Activated T-helper 17 cell treated with anti-CD3 and anti-CD28 coated beads, Interleukin-2, amount 50 U/mL, for 72 hours (primary cell): ENCODE measurements around the gene G2E3. TPM values are rescaled to one million over a fixed set of nuclear protein-coding genes. Genes with fewer than 3 reads are reported as not detected.
A peak's percentile ranks its signal among the peaks of the same experiment; 100 is the strongest.
"Not testable (repeated sequence)": the region's sequence is repeated elsewhere in the genome, so short reads cannot be mapped to it uniquely, and the experiment has no call there.

Experiments
- ATAC-seq: fragments of 150-1000 bp; cut with Tn5 transposase; replicated peaks from 2 replicates; pipeline ENCODE4 v1.10.0; 2021; ENCODE audit warnings: mild to moderate bottlenecking, moderate library complexity
- H3K27ac Mint-ChIP-seq: one replicate; pipeline ENCODE4 v1.8.0; 2022; ENCODE audit warnings: mixed read lengths
- H3K27me3 Mint-ChIP-seq: one replicate; pipeline ENCODE4 v1.8.0; 2022; ENCODE audit warnings: mixed read lengths
- H3K36me3 Mint-ChIP-seq: one replicate; pipeline ENCODE4 v1.8.0; 2022; ENCODE audit warnings: low read depth, mild to moderate bottlenecking, mixed read lengths
- H3K4me1 Mint-ChIP-seq: one replicate; pipeline ENCODE4 v1.8.0; 2022; ENCODE audit warnings: mixed read lengths
- H3K4me3 Mint-ChIP-seq: one replicate; pipeline ENCODE4 v1.8.0; 2022; ENCODE audit warnings: mild to moderate bottlenecking, mixed read lengths
- H3K9me3 Mint-ChIP-seq: one replicate; pipeline ENCODE4 v1.8.0; 2022; ENCODE audit warnings: mixed read lengths
- total RNA-seq, 2 donors: library from RNA; stranded (reverse); gene quantifications; one replicate each; pipeline ENCODE4 v1.2.3, GENCODE V29; 2022

G2E3 gene
- total RNA-seq, 2 donors from 2014 or later = 30.0 to 40.5 TPM

DNA sequence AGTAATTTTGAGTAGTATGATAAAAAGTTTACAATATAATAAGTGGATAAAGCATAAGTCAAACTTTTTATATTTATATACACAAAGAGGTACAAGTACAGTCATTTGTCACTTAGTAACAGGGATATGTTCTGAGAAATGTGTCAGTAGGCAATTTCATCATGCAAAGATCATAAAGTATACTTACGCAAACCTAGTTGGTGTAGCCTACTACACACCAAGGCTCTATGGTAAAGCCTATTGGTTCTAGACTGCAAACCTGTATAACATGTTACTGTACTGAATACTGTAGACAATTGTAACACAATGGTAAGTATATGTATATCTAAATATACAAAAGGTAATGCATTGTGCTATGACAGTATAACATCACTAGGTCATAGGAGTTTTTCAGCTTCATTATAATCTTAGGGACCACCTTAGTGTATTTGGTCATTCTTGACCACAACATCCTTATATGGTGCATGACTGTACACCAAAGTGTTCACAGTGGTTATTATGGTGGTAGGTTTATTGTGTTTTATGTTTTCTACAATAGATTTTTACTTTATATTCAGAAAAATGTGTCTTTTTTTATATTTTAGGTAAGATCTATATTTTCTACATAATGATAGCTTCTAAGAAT, 48.3 kb downstream of the G2E3 start:
- Mint-ChIP-seq H3K9me3 (no peaks in the 10 kb centered on the region), H3K27ac (no peak overlapping the region), H3K4me3 (no peak overlapping the region), H3K36me3 (peaks cover 72% of the 10 kb centered on the region), H3K27me3 (no peaks in the 10 kb centered on the region), H3K4me1 (no peaks in the 10 kb centered on the region)
- ATAC-seq = no peak

DNA sequence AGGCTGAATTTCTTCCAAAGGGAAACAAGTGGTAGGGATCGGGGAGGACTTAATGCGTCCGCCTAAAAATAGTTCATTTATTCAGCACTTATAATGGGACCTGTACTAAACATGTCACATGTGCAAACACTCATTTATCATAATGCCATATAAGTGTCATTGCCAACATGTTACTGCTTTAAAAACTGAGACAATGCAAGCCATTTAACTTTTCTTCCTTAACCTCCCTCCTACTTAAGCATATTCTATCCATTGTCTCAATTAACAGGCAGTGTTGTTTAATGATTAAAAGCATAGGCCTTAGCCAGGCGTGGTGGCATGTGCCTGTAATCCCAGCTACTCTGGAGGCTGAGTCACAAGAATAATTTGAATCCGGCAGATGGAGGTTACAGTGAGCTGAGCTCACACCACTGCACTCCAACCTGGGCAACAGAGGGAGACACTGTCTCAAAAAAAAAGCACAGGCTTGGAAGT, 49.6 kb downstream of the G2E3 start:
- H3K27me3 Mint-ChIP-seq = no peaks in the 10 kb centered on the region
- H3K36me3 Mint-ChIP-seq = peaks cover 68% of the 10 kb centered on the region
- no peaks in the 10 kb centered on the region for H3K4me1 Mint-ChIP-seq
- peak overlapping the region; percentile 18 for H3K27ac Mint-ChIP-seq
- no peak overlapping the region for H3K4me3 Mint-ChIP-seq
- H3K9me3 Mint-ChIP-seq = no peaks in the 10 kb centered on the region
- ATAC-seq = no peak

DNA sequence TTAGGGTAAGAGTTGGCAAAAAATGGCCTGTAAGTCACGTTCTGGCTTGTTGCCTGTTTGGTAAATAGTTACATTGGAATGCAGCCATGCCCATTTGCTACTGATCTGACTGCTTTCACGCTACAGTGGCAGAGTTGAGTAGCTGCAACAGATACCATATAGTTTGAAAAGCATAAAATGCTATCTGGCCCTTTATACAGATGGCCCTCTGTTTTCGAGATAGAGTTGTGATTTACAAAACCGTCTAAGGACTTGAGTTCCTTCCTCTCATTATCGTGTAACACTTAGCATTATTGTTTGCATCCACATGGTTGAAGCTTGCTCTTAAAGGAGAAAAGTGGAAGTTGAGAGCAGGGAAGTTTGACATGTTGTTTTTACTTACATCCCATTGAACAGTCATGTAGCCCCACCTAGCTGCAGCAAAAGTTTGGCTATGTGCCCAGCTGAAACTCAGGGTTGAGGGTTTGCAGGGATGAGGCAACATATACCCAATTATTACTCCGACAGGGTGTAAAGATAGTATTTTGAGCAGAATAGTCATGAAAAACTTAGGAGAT, 51.9 kb downstream of the G2E3 start:
- peaks cover 55% of the 10 kb centered on the region for H3K36me3 Mint-ChIP-seq
- no peak for ATAC-seq
- H3K4me3 Mint-ChIP-seq = no peak overlapping the region
- H3K4me1 Mint-ChIP-seq = no peaks in the 10 kb centered on the region
- H3K27ac Mint-ChIP-seq = no peak overlapping the region
- H3K27me3 Mint-ChIP-seq = no peaks in the 10 kb centered on the region
- H3K9me3 Mint-ChIP-seq = no peaks in the 10 kb centered on the region

GRCh38 chr14:30614155-30614554, 55.2 kb downstream of the G2E3 start:
- no peak for ATAC-seq
- Mint-ChIP-seq H3K4me3 (no peak overlapping the region), H3K4me1 (no peaks in the 10 kb centered on the region), H3K27ac (no peak overlapping the region), H3K36me3 (peaks cover 43% of the 10 kb centered on the region), H3K9me3 (no peaks in the 10 kb centered on the region), H3K27me3 (no peaks in the 10 kb centered on the region)

DNA sequence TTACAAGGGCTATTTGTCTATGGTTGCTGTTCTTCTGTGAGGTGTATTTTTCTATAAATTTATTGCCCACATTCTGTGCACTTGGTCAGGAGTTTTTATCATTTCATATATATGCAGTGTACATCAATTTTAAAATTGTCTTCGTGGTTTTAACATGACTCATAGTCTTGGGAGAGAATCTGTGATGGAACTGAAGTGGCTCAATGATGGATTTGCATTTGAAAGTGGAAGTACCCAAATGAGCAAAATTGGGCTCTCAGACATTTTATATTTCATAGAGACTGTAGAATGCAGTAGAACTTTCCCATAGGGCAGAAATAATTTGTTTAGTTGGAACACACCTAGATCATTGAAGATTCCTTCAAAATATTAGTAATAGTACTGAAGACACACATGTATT, 61.2 kb downstream of the G2E3 start:
- H3K9me3 Mint-ChIP-seq = no peaks in the 10 kb centered on the region
- ATAC-seq = peak; percentile 49
- peaks cover 36% of the 10 kb centered on the region for H3K36me3 Mint-ChIP-seq
- H3K4me1 Mint-ChIP-seq = peaks cover 19% of the 10 kb centered on the region
- H3K4me3 Mint-ChIP-seq = peak overlapping the region; percentile 92
- H3K27me3 Mint-ChIP-seq = no peaks in the 10 kb centered on the region
- peak overlapping the region; percentile 73 for H3K27ac Mint-ChIP-seq

DNA sequence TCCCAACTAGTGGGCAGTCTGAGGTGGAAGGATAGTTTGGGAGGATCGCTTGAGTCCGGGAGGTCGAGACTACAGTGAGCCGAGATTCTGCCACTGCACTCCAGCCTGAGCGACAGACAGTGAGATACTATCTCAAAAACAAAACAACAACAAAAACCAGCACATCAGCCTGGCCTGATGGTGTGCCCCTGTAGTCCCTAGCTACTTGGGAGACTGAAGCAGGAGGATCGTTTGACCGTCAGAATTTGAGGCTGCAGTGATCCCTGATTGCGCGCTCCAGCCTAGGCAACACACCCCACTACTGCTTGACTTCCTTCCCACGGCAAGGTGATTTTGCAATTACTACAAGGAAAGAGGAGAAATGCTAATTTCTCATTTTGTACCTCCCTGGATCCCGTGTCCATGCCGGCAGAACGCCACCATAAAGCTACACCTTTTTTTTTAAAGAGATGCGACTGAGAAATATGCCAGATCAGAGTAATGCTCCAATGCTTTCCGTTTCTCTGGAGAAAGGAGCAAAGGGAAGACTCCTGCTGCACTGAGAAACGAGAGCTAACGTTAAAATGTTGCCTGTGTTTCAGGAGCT, 62.5 kb downstream of the G2E3 start:
- peaks cover 25% of the 10 kb centered on the region for H3K36me3 Mint-ChIP-seq
- H3K27me3 Mint-ChIP-seq = no peaks in the 10 kb centered on the region
- no peaks in the 10 kb centered on the region for H3K9me3 Mint-ChIP-seq
- H3K27ac Mint-ChIP-seq = peak overlapping the region; percentile 93
- ATAC-seq = peak; percentile 6
- peak overlapping the region; percentile 92 for H3K4me3 Mint-ChIP-seq
- H3K4me1 Mint-ChIP-seq = peaks cover 19% of the 10 kb centered on the region

DNA sequence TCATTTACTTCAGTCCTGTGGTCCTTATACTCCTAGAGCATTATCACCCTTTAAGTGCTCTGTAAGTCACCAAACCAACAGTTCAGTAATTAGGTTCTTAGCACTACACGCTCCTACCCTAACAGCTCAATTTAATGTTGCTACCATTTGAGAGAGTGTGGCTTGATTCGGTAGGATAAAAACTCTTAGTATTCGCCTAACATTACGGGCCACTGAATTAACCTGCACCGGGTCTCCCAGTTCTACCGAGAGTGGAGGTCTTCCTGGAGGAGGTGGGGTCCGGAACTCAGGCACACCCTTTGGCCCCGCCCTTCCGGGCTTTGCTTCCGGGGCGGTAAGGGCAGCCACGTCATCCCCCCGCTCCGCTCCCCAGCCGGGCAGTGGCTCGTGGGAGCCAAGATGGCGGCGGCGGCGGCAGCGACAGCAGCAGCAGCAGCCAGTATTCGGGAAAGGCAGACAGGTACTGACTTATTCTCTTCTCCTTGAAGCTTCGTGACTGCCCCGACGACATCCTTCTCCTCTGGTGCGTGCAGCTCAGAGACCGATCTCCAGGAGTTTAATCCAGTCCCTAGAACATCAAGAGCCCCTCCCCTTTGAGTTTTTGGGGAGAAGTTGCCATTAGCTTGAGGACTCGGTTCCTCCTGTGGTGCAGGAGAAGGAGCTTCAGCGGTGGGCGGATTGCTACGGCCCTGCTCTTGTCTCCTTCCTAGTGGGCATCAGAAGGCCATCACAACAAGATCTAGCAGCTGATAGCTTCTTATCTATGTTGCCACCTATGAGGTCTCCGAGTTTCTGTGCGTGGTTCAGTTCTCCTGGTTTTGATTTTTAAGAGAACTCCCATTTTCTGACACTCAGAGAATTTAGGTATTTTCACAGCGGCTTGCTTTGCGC, 63.2 kb downstream of the G2E3 start, which contains the start of gene SCFD1:
SCFD1 (plus strand) TSS at position 380 of the 891 bp plus-strand sequence; CDS start at position 400, 20 bp downstream.
- ATAC-seq = peak; percentile 97
- Mint-ChIP-seq H3K4me3 (peak within 1 kb of the TSS; percentile 92), H3K27ac (peak within 1 kb of the TSS; percentile 93), H3K27me3 (no peaks in the 10 kb centered on the region), H3K4me1 (peaks cover 19% of the 10 kb centered on the region), H3K9me3 (no peaks in the 10 kb centered on the region), H3K36me3 (peaks cover 26% of the 10 kb centered on the region)

GRCh38 chr14:30623412-30624131, 64.6 kb downstream of the G2E3 start:
- Mint-ChIP-seq H3K27me3 (no peaks in the 10 kb centered on the region), H3K4me1 (peaks cover 27% of the 10 kb centered on the region), H3K27ac (peak overlapping the region; percentile 93)

DNA sequence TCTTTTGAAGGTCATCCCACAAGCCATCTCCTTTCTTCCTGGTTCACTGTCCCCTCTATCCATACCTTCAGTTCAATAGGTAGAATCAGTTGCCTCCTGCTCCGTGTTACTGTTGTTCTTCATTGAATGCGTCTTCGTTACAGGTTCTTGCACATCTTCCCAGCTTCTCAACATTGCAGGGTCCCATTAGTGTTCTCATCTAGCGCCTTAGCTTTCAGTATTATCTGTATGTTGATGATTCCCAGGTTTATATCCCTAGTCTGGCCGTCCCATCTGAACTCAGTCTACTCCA, 65.1 kb downstream of the G2E3 start:
- H3K4me1 Mint-ChIP-seq = peaks cover 27% of the 10 kb centered on the region
- ATAC-seq = no peak
- no peaks in the 10 kb centered on the region for H3K27me3 Mint-ChIP-seq
- H3K4me3 Mint-ChIP-seq = peak overlapping the region; percentile 92
- H3K9me3 Mint-ChIP-seq = no peaks in the 10 kb centered on the region
- H3K27ac Mint-ChIP-seq = no peak overlapping the region
- H3K36me3 Mint-ChIP-seq = peaks cover 40% of the 10 kb centered on the region

More at GRCh38 chr14:30623412-30624131, 64.6 kb downstream of the G2E3 start:
- Mint-ChIP-seq H3K9me3 (no peaks in the 10 kb centered on the region), H3K4me3 (peak overlapping the region; percentile 92), H3K36me3 (peaks cover 35% of the 10 kb centered on the region)
- ATAC-seq = no peak

DNA sequence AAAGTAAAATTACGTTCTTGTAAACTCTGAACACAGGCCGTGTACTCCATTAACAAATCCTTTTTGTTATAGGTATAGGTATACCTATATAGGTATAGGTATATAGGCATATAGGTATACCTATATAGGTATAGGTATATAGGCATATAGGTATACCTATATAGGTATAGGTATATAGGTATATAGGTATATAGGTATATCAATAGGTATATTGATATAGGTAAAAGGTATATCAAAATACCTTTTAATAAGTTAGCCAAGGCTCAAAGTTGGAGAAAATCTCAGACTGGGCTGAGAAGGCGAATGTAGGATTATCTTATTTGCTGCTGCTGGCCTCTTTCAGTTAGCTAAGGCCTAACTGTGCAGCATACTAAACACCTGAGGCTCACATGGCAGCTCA, 66.6 kb downstream of the G2E3 start:
- H3K9me3 Mint-ChIP-seq = no peaks in the 10 kb centered on the region
- H3K4me1 Mint-ChIP-seq = peaks cover 20% of the 10 kb centered on the region
- H3K36me3 Mint-ChIP-seq = peaks cover 55% of the 10 kb centered on the region
- H3K4me3 Mint-ChIP-seq = no peak overlapping the region
- ATAC-seq = no peak
- H3K27me3 Mint-ChIP-seq = no peaks in the 10 kb centered on the region
- H3K27ac Mint-ChIP-seq = no peak overlapping the region

DNA sequence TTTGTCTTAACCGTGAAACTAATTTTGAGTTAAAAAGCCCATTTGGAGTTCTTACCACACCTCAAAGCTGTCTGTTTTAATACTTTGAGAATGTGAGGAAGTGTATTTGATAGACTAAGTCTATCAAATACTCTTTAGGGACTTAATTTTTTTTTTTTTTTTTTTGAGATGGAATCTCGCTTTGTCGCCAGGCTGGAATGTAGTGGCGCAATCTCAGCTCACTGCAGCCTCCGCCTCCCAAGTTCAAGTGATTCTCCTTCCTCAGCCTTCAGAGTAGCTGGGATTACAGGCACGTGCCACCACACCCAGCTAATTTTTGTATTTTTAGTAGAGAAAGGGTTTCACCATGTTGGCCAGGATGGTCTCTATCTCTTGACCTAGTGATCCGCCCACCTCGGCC, 70.5 kb downstream of the G2E3 start:
- ATAC-seq, H3K4me3 Mint-ChIP-seq: not testable (repeated sequence)

GRCh38 chr14:30630248-30630647, 71.3 kb downstream of the G2E3 start:
- H3K27ac Mint-ChIP-seq = no peak overlapping the region
- H3K9me3 Mint-ChIP-seq = no peaks in the 10 kb centered on the region
- H3K36me3 Mint-ChIP-seq = peaks cover 81% of the 10 kb centered on the region
- peaks cover 8% of the 10 kb centered on the region for H3K4me1 Mint-ChIP-seq
- no peaks in the 10 kb centered on the region for H3K27me3 Mint-ChIP-seq
- ATAC-seq = no peak
- no peak overlapping the region for H3K4me3 Mint-ChIP-seq

More for the DNA sequence above, 70.5 kb downstream of the G2E3 start:
- Mint-ChIP-seq H3K36me3 (peaks cover 79% of the 10 kb centered on the region), H3K4me1 (peaks cover 14% of the 10 kb centered on the region)
- not testable (repeated sequence) for H3K9me3 Mint-ChIP-seq, H3K27me3 Mint-ChIP-seq, H3K27ac Mint-ChIP-seq

DNA sequence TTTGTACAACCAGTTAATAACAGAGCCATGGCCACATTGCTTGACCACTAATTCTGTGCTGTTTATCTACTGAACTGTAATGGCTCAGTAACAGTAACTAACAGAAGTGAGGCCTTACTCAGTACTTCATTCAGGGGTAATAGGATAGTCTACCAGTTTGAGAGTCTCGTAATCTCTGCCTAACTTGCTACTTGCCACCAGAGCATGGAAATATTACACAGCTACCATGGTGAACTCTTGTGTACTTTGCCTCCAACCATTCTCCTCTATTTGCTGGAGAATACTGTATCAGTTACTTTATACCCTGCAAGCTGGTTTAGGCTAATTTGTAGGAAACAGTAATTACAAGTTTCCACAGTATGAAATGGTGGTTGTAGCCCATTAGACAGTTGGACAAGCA, 73.8 kb downstream of the G2E3 start:
- Mint-ChIP-seq H3K36me3 (peaks cover 97% of the 10 kb centered on the region), H3K27ac (no peak overlapping the region)

DNA sequence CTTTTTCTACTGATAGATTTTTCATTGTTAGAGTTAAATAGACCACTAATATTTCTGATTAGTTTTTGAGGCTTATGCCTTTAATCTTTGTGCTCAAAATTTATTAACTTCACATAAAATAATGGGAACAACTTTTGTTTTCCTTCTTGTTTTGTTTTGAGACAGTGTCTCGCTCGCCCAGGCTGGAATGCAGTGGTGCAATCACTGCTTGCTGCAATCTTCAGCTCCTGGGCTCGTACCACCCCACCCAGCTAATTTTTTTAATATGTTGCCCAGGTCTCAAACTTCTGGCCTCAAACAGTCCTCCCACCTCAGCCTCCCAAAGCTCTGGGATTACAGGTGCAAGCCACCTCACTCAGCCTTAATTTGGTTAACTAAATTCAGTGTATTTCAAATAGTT, 80.0 kb downstream of the G2E3 start:
- Mint-ChIP-seq H3K36me3 (peaks cover 89% of the 10 kb centered on the region), H3K9me3 (no peaks in the 10 kb centered on the region), H3K27me3 (no peaks in the 10 kb centered on the region), H3K4me3 (no peak overlapping the region), H3K4me1 (no peaks in the 10 kb centered on the region), H3K27ac (peak overlapping the region; percentile 7)
- ATAC-seq = no peak

More for the DNA sequence above, 73.8 kb downstream of the G2E3 start:
- Mint-ChIP-seq H3K27me3 (no peaks in the 10 kb centered on the region), H3K4me3 (no peak overlapping the region), H3K4me1 (peaks cover 7% of the 10 kb centered on the region), H3K9me3 (no peaks in the 10 kb centered on the region)
- ATAC-seq = no peak
